ENCODE measurements around the gene ZNF850.
A peak's percentile ranks its signal among the peaks of the same experiment; 100 is the strongest.

ZNF850 gene

DNA sequence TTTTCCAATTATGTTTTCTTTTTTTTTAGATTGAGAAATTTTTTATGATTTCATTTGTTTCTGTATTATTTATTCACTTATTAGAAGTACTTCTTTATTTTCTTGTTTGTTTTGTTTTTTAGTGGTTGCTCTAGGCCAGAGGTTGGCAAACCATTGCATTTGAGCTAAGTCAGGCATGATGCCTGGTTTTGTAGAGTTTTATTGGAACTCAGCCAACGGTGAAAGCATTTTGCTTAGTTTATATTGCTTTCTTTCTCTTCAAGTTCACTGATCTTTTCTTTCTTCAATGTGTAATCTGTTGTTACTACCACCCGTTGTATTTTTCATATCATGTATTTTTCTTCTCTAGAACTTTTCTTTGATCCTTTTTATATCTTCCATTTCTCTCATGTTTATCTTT is 65.5 kb downstream of the ZNF850 start:
- no peak for DNase-seq (ENCODE audit: low read depth, low spot score)

DNA sequence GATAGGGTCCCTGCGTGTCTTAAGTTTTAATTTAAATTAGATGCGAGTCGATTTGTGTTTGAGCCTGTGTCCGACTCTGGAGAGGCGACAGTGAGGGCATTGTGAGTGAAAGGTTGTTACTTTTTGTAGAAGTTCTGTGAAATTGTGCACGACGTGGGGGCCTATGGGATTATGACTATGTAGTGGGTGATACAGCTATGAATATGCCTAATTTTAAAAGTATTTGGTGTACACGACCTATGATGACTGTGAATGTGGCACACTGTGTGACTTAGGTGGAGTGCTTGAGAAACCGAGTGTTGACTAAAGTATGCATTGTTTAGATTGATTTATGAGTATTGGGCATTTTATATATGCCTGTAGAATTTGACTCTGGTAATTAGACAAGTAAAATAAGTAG is 84.5 kb downstream of the ZNF850 start:
- no peak for DNase-seq (ENCODE audit: low read depth, low spot score)

DNA sequence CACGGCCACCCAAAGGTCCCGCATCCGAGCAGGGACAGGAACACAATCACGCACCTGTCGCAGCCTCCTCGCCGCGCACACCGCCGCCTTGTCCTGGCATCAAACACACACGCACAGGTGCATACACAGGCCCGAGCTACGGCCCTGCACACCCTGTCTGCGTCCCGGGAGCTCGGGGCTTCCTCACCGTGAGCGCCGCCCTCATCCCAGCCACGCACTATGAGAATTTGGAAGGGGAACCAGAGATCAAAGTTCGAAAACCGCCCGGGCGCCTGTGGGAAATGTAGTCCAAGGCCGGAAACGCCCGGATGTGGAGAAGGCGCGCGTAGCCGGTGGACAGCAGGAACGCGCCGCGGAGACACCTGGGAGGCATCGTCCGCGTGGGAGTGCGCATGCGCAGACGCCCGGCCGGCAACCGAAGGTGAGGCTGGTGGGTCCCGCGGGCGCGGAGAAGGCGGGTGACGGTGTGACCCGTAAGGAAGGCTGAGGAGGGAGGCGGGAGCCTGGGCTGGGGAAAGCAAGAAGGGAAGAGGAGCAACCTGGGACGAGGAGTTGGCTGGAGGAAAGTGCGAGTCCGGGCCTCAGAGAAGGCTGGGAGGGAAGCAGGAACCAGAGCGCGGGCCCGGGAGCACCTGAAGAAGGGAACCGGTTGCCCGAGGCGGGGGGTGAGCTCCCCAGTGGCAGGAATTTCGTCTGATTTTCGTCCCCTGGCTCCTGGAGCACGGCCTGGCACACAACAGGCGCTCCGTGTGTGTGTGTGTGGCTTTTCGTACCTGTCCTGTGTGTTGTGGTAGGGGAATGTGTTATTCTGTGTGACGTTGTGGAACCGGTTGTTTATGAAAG is 85.2 kb downstream of the ZNF850 start, which contains the start of gene ZNF567:
Gene ZNF567 (plus strand): TSS at position 399 of the 843 bp plus-strand sequence. CDS start 7,256 bp downstream, outside the sequence.
- peak; percentile 98 for DNase-seq (ENCODE audit: low read depth, low spot score)

DNA sequence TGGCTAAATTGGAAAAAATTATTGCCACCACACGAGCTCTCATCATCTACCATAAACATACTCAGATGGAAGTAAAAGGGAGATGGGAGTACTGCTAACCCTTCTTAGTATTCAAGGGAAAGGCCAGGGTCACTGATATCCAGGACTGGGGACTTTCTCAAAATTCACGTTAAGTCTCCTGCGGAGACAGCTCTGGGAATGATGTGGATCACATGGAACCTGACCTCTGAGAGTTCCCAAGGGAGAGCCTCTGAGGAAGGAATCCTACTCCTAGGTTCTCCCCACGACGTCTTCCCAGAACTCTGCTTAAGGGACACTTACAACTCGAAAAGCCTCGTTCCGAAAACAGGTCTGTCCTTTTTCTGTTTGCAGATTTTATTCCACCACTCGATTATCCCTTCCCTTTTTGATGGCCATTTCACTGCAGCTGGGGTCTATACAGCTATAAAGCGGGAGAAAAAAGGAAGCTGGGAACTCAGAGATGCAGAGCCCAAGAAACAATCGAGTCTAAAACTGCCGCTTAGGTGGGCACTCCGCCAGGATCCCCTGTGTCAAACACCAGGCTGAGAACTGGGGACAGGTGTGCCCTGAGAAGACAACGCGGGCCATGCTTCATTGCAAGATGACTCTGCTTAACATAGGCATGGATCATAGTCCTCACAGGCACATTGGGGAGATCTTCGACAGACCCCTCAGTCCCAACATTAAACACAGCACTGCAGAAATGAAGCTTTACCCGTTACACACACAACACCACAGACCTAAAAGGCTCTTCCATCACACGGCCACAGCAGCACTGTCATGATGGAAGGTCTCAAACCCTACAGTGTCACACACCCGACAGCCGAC is 86.0 kb downstream of the ZNF850 start:
- peak; percentile 17 for DNase-seq (ENCODE audit: low read depth, low spot score)

DNA sequence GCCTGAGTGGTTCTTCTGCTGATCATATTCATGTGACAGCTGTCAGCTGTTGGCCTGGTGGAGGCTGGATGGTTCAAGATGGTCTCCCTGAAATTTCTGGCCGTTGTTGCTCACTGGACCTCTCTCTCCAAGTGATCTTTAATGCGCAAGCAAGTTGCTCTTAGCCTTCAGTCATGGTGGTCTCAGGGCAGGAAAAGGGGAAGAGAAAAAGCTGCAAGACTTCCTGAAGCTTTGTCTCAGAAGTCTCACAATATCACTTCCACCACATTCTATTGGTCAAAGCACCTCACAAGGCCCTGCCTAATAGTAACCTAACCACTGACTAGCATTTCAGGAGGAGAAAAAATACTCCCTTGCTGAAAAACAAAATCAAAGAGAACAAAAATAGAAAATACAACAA is 86.8 kb downstream of the ZNF850 start:
- DNase-seq (ENCODE audit: low read depth, low spot score), result no peak

DNA sequence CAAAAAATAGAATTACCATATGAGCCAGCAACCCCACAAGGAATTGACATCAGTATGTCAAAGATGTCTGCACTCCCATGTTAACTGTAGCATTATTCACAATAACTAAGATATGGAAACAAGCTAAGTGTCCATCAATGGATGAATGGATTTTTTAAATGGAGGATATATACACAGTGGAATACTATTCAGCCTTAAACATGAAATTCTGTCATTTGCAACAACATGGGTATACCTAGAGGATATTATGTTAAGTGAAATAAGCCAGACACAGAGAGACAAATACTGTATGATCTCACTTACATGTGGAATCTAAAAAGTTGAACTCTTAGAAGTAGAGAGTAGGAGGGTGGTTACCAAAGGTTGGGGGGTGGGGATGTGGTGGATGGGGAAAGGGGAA is 93.2 kb downstream of the ZNF850 start:
- no peak for DNase-seq (ENCODE audit: low read depth, low spot score)

DNA sequence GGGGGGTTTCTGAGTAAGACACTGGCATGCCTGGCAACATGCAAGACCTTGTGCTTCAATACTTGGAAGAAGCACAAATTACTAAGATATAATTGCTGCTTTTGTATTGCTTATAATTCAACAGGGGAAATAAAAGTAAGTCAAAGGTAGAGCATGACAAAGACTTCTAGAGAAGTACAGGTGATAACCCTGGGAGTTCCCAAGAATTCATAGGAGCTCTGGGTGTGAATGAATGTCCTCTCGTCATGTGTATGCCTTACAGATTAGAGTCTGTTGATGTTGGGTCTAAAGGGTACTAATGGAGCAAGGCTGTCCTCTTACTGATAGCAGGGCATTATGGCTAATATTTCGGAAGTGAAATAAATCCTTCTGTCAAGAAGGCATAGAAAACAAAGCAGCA is 98.4 kb downstream of the ZNF850 start:
- no peak for DNase-seq (ENCODE audit: low read depth, low spot score)

DNA sequence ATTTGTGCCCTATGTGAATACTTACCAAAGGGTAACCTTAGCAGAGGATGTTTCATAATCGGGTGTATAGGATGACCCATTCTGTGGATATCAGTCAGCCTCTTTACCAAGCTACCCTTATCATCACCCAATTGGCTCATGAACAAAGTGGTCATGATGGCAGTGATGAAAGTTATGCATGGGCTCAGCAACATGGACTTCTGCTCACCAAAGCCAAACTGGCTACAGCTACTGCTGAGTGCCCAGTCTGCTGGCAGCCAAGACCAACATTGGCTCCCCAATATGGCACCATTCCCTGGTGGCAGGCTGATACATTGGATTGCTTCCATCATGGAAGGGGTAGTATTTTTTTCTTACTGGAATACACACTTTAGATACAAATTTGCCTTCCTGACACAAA is 100.2 kb downstream of the ZNF850 start:
- DNase-seq (ENCODE audit: low read depth, low spot score), result no peak

DNA sequence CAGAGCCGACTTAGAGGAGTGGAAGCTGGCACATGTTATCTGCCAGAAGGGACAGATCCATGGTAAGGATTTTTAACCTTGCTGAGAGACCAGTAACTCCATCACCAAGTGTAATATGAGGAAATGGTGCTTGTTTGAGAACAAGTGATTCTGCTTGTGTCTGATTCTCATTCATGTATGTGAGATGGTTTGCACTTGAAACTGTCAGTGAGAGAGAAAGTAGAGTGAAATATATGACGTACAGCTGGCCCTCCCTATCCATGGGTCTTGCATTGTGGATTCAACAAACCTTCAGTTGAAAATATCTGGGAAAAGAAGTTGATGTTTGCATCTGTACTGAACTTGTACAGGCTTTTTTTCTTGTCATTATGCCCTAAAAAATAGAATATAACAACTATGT is 104.0 kb downstream of the ZNF850 start:
- DNase-seq (ENCODE audit: low read depth, low spot score), result no peak

DNA sequence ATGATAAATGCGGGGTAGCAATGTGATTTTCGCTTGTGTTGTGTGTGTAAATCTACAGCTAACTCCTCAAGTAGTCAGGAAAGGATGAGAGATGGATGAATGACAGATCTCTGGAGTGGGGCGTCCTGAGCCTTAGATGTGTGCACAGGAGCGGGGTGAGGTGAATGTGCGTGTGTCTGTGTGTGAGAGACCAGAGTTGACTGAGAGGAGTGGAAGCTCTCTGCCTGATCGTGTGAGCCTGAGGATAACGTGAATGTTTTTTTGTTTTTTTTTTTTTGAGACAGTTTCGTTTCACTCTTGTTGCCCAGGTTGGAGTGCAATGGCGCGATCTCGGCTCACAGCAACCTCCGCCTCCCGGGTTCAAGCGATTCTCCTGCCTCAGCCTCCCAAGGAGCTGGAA is 106.8 kb downstream of the ZNF850 start:
- DNase-seq (ENCODE audit: low read depth, low spot score), result no peak

Measured in ELF-1 (cell line).